HepG2 (cell line): ENCODE measurements around the gene NFATC2. TPM values are rescaled to one million over a fixed set of nuclear protein-coding genes. Genes with fewer than 3 reads are reported as not detected.

ENCODE experiments used
- ATAC-seq: fragments of 200-7000 bp; cut with Tn5 transposase; 3 replicates; pipeline ENCODE4 v1.9.1; 2020; ENCODE audit warnings: mild to moderate bottlenecking, moderate library complexity
- BruUV-seq: library from RNA; stranded (reverse); fragments of 400-500 nt; replicated peaks from 2 replicates; lab custom pipeline; 2021; lab: Mats Ljungman, UMichigan
- CTCF ChIA-PET: fragments of 300-600 bp; formaldehyde crosslinking; extraction: SDS; loops from one replicate; lab custom pipeline; 2021; ENCODE audit warnings: low total read pairs, inconsistent platforms, low intra/inter-chr PET ratio; lab: Yijun Ruan, JAX
- POLR2A ChIA-PET: fragments of 350-600 bp; sonication (Branson Sonifier 250); formaldehyde crosslinking; loops from one replicate; lab custom pipeline; 2020; ENCODE audit warnings: antibody characterized with exemption, inconsistent platforms; lab: Yijun Ruan, JAX
- DNase-seq: peaks from one replicate; pipeline ENCODE4 v3.0.0-alpha.2; 2015; ENCODE audit warnings: low spot score
- FAIRE-seq: peaks from 3 replicates; lab custom pipeline; 2011; peaks lifted over from hg19 to GRCh38; lab: Jason Lieb, UNC
- H2AFZ ChIP-seq: one replicate; pipeline ENCODE4 v1.6.1; 2011; ENCODE audit warnings: low read length, inconsistent platforms
- H3K27ac ChIP-seq: fragments of 300-600 bp; 3 replicates; pipeline ENCODE4 v1.8.0; 2011; ENCODE audit warnings: mixed run types, mild to moderate bottlenecking, mixed read lengths, low read length, inconsistent platforms; ENCODE audit not compliant: insufficient read depth; ENCODE audit errors: extremely low read length
- H3K27me3 ChIP-seq, 2 experiments: fragments of 200-600 bp in 1 of 2; 2 replicates in 1 of 2; 3 replicates in 1 of 2; pipeline versions ENCODE4 v1.6.0 to v1.8.0; 2011; ENCODE audit warnings: low read length in 2 of 2, mild to moderate bottlenecking in 2 of 2, moderate library complexity in 2 of 2, inconsistent platforms in 1 of 2; ENCODE audit not compliant: insufficient read depth in 2 of 2, control insufficient read depth in 1 of 2
- H3K36me3 ChIP-seq, 2 experiments: fragments of 200-600 bp in 1 of 2; replicated peaks in 1 of 2; 2 replicates in 1 of 2; 3 replicates in 1 of 2; pipeline versions ENCODE4 v1.5.1 to v1.8.0; 2011; ENCODE audit warnings: low read length in 2 of 2, inconsistent platforms in 1 of 2; ENCODE audit not compliant: insufficient read depth in 2 of 2, control insufficient read depth in 1 of 2
- H3K4me1 ChIP-seq: 2 replicates; pipeline ENCODE4 v1.5.1; 2012; ENCODE audit warnings: low read length, inconsistent platforms; ENCODE audit not compliant: insufficient read depth
- H3K4me2 ChIP-seq: 2 replicates; pipeline ENCODE4 v1.6.0; 2011; ENCODE audit warnings: low read depth, low read length, inconsistent platforms
- H3K4me3 ChIP-seq, 3 experiments: fragments of 200-600 bp in 1 of 3; sonication (generic), shearing (Covaris generic) in 1 of 3; replicated peaks in 1 of 3; 2 replicates each; pipeline ENCODE4 v1.5.1; 2011 to 2016; ENCODE audit warnings: low read length in 3 of 3, inconsistent platforms in 2 of 3, low read depth in 2 of 3, mild to moderate bottlenecking in 2 of 3, control low read depth in 1 of 3, mixed read lengths in 1 of 3; ENCODE audit not compliant: insufficient read depth in 1 of 3
- H3K79me2 ChIP-seq: one replicate; pipeline ENCODE4 v1.6.1; 2011; ENCODE audit warnings: low read length, inconsistent platforms; ENCODE audit not compliant: insufficient read depth
- H3K9ac ChIP-seq: 2 replicates; pipeline ENCODE4 v1.6.0; 2011; ENCODE audit warnings: mild to moderate bottlenecking, low read depth, low read length, inconsistent platforms; ENCODE audit not compliant: insufficient read depth
- H3K9me3 ChIP-seq: 2 replicates; pipeline ENCODE4 v1.5.1; 2012; ENCODE audit warnings: mild to moderate bottlenecking, low read length
- H4K20me1 ChIP-seq: 2 replicates; pipeline ENCODE4 v1.6.0; 2011; ENCODE audit warnings: inconsistent platforms, mild to moderate bottlenecking, low read length, moderate library complexity; ENCODE audit not compliant: insufficient read depth
- ATAD3A ChIP-seq: sonication (generic); formaldehyde crosslinking; IDR thresholded peaks from 2 replicates; pipeline ENCODE4 v1.4.0; 2020; ENCODE audit warnings: missing genetic modification reagents
- HNRNPK ChIP-seq: fragments of 200-400 bp; formaldehyde crosslinking; IDR thresholded peaks from 2 replicates; pipeline ENCODE4 v1.6.1; 2018; ENCODE audit warnings: low read length, low read depth, moderate library complexity, mild to moderate bottlenecking; ENCODE audit not compliant: poor library complexity, severe bottlenecking
- IKZF4 ChIP-seq: sonication (generic); formaldehyde crosslinking; IDR thresholded peaks from 2 replicates; pipeline ENCODE4 v1.5.1; 2020; ENCODE audit warnings: borderline replicate concordance, mild to moderate bottlenecking, low read depth, missing genetic modification reagents; ENCODE audit errors: not compliant biosample characterization
- SNAPC2 ChIP-seq: sonication (generic); formaldehyde crosslinking; IDR thresholded peaks from 2 replicates; pipeline ENCODE4 v1.8.1; 2022; ENCODE audit warnings: mild to moderate bottlenecking, missing genetic modification reagents
- ZFP36L2 ChIP-seq: sonication (generic); formaldehyde crosslinking; IDR thresholded peaks from 2 replicates; pipeline ENCODE4 v1.4.0; 2020; ENCODE audit warnings: missing genetic modification reagents
- ZNF460 ChIP-seq: sonication (generic); formaldehyde crosslinking; IDR thresholded peaks from 2 replicates; pipeline ENCODE4 v1.5.1; 2020; ENCODE audit warnings: missing genetic modification reagents, mild to moderate bottlenecking, borderline replicate concordance
- ZNF552 ChIP-seq: sonication (generic); formaldehyde crosslinking; IDR thresholded peaks from 2 replicates; pipeline ENCODE4 v1.9.0; 2022; ENCODE audit warnings: missing genetic modification reagents, mild to moderate bottlenecking, borderline replicate concordance
- WGBS: methylation state at CpG from one replicate; pipeline ENCODE4 v1.1.6; 2017; ENCODE audit warnings: low lambda C conversion rate; 5-methylcytosine and 5-hydroxymethylcytosine counted together
- in situ Hi-C: cut with HindIII; loops from 2 replicates; pipeline ENCODE4 v1.10.0; 2017; ENCODE audit warnings: low pct_unique_long_range_greater_than_20kb; ENCODE audit not compliant: extremely low pct_ligation_motif_present
- intact Hi-C: fragments of 100-400 bp; cut with micrococcal nuclease; formaldehyde crosslinking; loops from one replicate; pipeline ENCODE4 v1.10.0; 2022; ENCODE audit not compliant: unreplicated experiment
- polyA plus RNA-seq, 8 experiments: library from polyadenylated mRNA; depleted of rRNA in 3 of 8; stranded (reverse) in 7 of 8; unstranded in 1 of 8; fragments of >200 nt; fragmentation: Illumina TruSeq in 4 of 8; extraction: Trizol in 4 of 8; gene quantifications; 2 replicates each; pipeline versions ENCODE4 v1.2.1 to v1.2.3, GENCODE V29; 2011 to 2016; ENCODE audit warnings: low read depth in 4 of 8, missing spikeins in 1 of 8, mixed read lengths in 1 of 8; ENCODE audit not compliant: insufficient read depth in 1 of 8
- total RNA-seq, 5 experiments: library from RNA; depleted of rRNA; stranded (reverse); fragments of >200 nt; fragmentation: Illumina TruSeq; extraction: Trizol; gene quantifications; 2 replicates each; pipeline ENCODE4 v1.2.3, GENCODE V29; 2016; ENCODE audit warnings: low read depth in 1 of 5
- TF ChIP-seq, protein P1 (sequence below): sonication (generic); formaldehyde crosslinking; IDR thresholded peaks from 2 replicates; pipeline ENCODE4 v1.4.0; 2020; ENCODE audit warnings: mild to moderate bottlenecking, missing genetic modification reagents, borderline replicate concordance
- TF ChIP-seq, protein P2 (sequence below): sonication (generic); formaldehyde crosslinking; IDR thresholded peaks from 2 replicates; pipeline ENCODE4 v1.5.1; 2020; ENCODE audit warnings: missing genetic modification reagents, mild to moderate bottlenecking, borderline replicate concordance
- TF ChIP-seq, protein P3 (sequence below): sonication (generic); formaldehyde crosslinking; IDR thresholded peaks from 2 replicates; pipeline ENCODE4 v1.5.0; 2020; ENCODE audit warnings: missing genetic modification reagents

The NFATC2 gene
- total and polyA plus RNA-seq, 2 of the 13 experiments (the other 11 are each of a cell fraction or from before 2014, with no cell fraction given): 1.9 to 3.3 TPM

DNA sequence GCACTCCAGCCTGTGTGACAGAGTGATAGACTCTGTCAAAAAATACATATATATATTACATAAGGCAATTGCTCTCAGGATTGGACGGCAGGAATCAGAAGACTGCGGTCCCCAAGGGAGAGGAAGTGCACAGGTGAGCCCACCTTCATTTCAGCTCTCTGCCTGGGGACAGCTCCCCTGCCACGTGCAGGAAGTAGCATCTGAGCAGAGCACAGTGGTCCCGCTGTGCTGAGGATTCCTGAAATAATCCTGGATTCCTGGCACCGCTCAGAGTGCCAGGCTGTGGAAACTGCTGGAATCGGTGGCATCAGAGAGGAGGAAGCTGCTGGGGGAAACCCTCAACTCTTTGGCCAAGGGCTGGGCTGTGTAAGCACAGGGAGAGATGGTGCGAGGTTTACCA lies 27.7 kb downstream of the NFATC2 start:
- Histone ChIP-seq H3K9ac (no peak overlapping the region), H3K27ac (no peak overlapping the region), H3K4me1 (peaks cover 10% of the 10 kb centered on the region), H3K4me2 (no peak overlapping the region), H3K9me3 (no peaks in the 10 kb centered on the region), H3K79me2 (no peaks in the 10 kb centered on the region), H3K4me3 (no peak overlapping the region), H2AFZ (no peak overlapping the region), H3K36me3 (peaks cover 15 to 33% of the 10 kb centered on the region in 2 experiments), H4K20me1 (no peaks in the 10 kb centered on the region; the same call in 1 of the 2 replicates), H3K27me3 (no peaks in the 10 kb centered on the region)
- FAIRE-seq (no peak), DNase-seq (no peak), ATAC-seq (no peak)
- intact Hi-C loops: no loop called here
- BruUV-seq: no TSS peak
- in situ Hi-C loops: no loop called here
- TF ChIP-seq SNAPC2 (no peak), ZFP36L2 (CRISPR knock-in tag) (no peak), ZNF460 (CRISPR knock-in tag) (no peak), HNRNPK (no peak), ATAD3A (CRISPR knock-in tag) (no peak), ZNF552 (CRISPR knock-in tag) (no peak), IKZF4 (CRISPR knock-in tag) (no peak)
- TF ChIP-seq, protein P1, sequence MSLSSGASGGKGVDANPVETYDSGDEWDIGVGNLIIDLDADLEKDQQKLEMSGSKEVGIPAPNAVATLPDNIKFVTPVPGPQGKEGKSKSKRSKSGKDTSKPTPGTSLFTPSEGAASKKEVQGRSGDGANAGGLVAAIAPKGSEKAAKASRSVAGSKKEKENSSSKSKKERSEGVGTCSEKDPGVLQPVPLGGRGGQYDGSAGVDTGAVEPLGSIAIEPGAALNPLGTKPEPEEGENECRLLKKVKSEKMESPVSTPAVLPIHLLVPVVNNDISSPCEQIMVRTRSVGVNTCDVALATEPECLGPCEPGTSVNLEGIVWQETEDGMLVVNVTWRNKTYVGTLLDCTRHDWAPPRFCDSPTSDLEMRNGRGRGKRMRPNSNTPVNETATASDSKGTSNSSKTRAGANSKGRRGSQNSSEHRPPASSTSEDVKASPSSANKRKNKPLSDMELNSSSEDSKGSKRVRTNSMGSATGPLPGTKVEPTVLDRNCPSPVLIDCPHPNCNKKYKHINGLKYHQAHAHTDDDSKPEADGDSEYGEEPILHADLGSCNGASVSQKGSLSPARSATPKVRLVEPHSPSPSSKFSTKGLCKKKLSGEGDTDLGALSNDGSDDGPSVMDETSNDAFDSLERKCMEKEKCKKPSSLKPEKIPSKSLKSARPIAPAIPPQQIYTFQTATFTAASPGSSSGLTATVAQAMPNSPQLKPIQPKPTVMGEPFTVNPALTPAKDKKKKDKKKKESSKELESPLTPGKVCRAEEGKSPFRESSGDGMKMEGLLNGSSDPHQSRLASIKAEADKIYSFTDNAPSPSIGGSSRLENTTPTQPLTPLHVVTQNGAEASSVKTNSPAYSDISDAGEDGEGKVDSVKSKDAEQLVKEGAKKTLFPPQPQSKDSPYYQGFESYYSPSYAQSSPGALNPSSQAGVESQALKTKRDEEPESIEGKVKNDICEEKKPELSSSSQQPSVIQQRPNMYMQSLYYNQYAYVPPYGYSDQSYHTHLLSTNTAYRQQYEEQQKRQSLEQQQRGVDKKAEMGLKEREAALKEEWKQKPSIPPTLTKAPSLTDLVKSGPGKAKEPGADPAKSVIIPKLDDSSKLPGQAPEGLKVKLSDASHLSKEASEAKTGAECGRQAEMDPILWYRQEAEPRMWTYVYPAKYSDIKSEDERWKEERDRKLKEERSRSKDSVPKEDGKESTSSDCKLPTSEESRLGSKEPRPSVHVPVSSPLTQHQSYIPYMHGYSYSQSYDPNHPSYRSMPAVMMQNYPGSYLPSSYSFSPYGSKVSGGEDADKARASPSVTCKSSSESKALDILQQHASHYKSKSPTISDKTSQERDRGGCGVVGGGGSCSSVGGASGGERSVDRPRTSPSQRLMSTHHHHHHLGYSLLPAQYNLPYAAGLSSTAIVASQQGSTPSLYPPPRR (CRISPR knock-in tag): no peak
- TF ChIP-seq, protein P2, sequence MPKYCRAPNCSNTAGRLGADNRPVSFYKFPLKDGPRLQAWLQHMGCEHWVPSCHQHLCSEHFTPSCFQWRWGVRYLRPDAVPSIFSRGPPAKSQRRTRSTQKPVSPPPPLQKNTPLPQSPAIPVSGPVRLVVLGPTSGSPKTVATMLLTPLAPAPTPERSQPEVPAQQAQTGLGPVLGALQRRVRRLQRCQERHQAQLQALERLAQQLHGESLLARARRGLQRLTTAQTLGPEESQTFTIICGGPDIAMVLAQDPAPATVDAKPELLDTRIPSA (CRISPR knock-in tag): no peak
- TF ChIP-seq, protein P3, sequence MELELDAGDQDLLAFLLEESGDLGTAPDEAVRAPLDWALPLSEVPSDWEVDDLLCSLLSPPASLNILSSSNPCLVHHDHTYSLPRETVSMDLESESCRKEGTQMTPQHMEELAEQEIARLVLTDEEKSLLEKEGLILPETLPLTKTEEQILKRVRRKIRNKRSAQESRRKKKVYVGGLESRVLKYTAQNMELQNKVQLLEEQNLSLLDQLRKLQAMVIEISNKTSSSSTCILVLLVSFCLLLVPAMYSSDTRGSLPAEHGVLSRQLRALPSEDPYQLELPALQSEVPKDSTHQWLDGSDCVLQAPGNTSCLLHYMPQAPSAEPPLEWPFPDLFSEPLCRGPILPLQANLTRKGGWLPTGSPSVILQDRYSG: no peak
- ChIA-PET POLR2A (no interaction called here), CTCF (no interaction called here)
- WGBS: 95% methylated on average over 7 of the region's 7 CpGs
